Activated CD4-positive, CD25-positive, alpha-beta regulatory T cell treated with anti-CD3 and anti-CD28 coated beads, Interleukin-2, amount 50 U/mL, for 16 hours (primary cell): ENCODE measurements around the gene ACLY.
"Not testable (repeated sequence)": the region's sequence is repeated elsewhere in the genome, so short reads cannot be mapped to it uniquely, and the experiment has no call there.

Source experiments
- DNase-seq: peaks from one replicate; pipeline ENCODE4 v3.0.0-alpha.2; 2020; ENCODE audit warnings: low read depth, low spot score

Gene ACLY

DNA sequence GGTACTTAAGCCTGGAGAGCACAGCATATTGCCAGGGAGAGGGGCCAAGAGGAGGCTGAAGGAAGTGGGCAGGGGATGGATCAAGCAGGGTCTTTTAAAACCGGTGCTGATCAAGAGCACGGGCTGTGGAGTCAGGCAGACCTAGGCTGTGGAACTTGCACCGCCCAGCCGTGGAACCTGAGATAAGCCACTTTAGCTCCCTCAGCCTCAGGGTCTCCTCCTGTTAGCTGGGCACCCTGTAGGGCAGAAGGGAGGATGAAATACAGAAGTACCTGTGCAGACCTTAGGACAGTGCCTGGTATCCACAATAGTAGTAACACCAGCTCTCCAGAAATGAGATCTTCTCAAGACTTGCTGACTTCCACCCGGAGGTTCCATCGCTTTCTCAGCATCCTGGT is 20.9 kb upstream of the ACLY start:
- DNase-seq, result no peak

DNA sequence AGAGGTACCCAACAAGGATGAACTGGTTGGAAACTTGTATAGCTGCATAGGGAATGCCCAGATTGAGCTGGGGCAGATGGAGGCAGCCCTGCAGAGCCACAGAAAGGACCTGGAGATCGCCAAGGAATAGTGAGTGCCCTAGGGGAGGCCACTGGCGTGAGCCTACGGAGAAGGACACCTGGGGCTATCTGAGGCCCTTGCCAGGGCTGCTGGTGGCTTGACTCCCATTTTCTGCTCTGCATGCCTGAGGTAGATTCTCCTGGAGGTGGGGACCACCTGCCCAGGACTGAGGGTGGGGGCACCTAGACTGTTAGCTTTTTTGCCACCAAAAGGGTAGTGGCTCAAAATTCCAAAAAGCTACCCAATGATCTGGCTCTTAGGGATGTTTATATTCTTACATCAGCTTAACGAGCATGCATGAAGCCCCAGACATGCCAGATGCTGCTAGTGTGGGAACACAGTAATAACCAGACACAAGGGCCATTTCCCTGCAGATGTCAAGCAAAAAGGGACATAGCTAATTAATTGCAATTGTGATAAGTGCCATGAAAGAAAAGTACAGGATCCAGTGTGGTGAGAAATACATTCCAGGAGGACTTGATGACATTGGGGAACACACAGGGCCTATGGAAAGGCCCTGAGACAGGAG is 20.4 kb upstream of the ACLY start:
- no peak for DNase-seq

DNA sequence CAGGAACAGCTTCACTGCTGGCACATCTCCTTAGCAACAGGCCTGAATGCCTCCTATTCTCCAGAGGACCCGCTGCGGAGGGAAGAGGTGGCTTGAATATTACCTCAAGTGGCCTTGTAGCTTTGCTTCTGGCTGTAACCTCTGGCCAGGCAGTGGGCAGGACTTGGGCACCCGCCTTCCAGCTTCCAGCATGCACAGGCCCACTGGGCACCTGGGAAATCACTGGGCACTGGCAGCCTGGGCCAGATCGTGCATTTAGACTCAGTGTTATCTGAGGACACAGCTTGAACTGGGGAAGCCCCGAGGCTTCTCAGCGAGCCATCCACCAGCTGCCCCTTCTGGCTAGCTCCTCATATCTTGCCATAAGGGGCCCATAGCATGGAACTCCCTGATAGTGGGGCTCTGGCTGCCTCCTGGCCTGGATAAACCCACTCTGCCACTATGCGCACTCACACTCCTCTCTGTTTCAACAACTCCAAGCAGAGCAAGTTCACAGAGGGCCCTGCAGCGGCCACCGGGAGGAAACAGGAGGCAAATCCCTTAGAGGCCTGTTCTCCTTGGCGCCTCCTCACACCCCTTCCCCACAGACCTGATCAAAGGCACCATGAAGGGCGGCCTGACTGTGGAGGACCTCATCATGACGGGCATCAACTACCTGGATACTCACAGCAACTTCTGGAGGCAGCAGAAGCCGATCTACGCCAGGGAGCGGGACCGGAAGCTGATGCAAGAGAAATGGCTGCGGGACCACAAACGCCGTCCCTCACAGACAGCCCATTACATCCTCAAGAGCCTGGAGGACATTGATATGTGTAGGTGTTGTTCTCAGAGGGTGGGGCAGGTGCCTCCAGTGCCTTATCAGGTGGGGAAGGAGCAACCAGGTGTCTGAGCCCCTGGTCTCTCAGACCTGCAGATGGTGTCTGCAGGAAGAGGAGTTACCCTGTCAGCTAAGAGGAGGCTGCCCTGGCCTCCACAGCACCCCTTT is 19.5 kb upstream of the ACLY start:
- no peak for DNase-seq

DNA sequence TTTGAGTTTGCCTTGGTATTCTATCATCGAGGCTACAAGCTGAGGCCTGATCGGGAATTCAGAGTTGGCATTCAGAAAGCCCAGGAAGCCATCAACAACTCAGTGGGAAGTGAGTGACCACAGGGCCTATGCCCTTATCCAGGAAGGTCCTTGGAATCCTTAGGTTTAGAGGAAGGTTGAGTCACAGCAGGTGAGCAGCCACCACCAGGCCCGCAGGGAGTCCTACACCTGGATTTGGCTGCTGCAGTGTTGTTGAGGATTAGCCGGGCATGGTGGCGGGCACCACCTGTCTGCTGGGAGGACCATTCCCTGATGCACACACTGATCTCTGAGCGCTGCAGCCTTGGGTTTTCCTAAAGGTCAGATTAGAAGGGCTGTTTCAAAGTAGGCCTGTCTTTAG is 16.9 kb upstream of the ACLY start:
- no peak for DNase-seq

DNA sequence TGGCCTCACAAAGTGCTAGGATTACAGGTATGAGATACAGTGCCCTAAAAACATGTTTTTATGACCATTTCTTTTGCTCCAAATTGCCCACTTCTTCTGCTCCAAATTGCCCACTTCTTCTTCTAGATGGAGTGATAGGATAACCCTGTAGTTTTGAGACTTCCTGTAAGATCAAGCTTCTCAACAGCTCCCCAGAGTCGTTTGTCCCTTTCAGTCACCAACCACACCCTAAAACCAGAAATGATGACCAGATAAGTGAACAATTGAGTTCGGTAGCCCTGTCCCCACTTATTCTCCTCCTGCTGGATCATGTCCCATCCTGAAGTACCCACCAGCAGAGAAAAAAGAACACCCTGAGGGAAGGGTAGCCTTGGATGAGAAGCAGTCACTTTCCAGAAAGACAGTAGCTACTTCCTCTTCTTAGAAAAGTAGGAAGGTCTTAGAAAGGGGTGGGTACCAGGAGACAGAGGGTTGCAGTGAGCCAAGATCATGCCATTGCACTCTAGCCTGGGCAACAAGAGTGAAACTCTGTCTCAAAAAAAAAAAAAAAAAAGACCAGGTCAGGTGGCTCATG is 14.2 kb upstream of the ACLY start:
- DNase-seq, result no peak

DNA sequence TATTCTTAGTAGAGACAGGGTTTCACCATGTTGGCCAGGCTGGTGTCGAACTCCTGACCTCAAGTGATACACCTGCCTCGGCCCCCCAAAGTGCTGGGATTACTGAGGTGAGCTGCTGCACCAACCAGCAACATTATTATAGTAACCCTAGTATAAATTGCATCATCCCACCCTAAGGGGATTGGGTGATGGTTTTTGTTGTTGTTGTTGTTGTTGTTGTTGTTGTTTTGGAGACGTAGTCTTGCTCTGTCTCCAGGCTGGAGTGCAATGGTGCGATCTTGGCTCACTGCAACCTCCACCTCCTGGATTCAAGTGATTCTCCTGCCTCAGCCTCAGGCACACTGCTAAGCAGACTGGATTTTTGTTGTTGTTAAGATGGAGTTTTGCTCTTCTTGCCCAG is 13.0 kb upstream of the ACLY start:
- DNase-seq, result not testable (repeated sequence)

DNA sequence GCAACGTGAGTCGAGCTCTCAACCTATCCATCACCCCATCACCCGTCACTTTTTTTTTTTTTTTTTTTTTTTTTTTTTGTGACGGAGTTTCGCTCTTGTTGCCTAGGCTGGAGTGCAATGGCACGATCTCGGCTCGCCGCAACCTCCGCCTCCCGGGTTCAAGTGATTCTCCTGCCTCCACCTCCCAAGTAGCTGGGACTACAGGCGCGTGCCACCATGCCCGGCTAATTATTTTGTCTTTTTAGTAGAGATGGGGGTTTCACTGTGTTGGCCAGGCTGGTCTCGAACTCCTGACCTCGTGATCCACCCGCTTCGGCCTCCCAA is 12.0 kb upstream of the ACLY start:
- DNase-seq, result not testable (repeated sequence)

DNA sequence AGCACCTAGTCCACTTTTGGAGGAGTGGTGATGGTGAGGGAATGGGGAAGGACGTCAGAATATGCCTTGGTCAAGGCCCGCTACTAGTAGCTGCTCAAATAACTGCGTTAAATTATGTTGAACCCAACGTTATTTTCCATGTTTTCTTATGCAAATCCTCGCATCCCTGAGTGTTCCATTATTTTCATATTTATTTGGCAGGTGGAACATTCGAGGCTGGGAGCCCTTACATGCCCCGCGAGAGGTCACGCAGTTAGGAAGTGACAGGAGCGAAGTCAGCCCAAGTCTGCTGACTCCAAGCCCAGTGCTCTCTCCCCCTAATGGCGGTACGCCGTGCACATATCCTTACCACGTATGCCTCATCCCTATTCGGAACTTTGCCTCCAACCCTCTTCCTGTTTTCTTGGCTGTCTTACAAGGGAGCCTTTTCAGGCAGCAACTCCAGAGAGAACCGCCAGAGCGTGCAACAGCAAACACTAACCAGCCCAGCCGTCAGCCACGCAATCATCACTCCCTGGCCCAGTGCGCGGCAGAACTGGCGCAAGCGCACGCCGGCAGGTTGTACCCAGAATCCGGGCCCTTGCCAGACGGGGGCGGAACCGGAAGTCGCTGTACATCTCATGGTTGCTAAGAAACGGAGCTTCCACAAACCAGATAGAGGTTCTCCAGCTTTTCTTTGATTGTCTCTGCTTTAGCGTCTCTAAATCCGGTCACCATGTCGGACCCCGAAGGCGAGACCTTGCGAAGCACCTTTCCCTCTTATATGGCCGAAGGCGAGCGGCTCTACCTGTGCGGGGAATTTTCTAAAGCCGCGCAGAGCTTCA is 11.5 kb upstream of the ACLY start, which contains the start of gene ODAD4:
Gene ODAD4, plus strand, starts transcription at position 609 of the 824 bp plus-strand sequence. Its CDS starts 107 bp downstream, at position 716.
- DNase-seq, result peak; percentile 90

DNA sequence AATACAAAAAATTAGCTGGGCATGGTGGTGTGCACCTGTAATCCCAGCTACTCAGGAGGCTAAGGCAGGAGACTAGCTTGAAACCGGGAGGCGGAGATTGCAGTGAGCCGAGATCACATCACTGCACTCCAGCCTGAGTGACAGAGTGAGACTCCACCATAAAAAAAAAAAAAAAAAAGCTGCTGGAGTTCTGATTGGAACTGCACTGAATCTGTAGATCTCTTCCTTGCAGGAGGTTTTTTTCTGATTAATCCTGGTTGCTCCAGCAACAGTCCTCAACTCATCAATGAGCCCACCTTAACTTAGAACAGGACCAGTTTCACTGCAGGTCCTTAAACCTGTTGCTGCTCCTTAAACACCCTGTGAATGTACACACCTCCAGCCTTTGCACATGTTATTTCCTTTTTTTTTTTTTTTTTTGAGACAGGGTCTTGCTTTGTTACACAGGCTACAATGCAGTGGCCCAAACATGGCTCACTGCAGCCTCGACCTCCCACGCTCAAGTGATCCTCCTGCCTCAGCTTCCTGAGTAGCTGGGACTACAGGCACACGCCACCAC is 10.0 kb upstream of the ACLY start:
- no peak for DNase-seq

DNA sequence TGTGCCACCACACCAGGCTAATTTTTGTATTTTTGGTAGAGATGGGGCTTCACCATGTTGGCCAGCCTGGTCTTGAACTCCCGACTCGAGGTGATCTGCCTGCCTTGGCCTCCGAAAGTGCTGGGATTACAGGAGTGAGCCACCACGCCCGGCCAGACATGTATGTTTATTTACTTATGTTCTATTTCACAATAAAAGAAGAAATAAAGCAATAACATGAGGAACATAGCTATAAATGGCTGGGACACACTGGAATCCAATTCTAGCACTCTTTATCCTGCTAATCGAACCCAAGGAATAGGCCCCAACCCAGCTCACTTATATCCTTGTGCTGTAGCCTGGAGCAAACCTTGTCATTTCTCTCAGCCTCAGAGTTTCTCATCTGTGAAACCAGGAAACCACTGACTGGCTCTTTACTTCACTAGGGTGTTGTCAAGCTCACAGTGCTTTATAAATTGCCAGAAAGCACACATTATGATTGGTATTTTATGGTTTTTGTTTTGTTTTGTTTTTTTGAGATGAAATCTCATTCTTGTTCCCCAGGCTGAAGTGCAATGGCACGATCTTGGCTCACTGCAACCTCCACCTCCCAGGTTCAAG is 7.3 kb upstream of the ACLY start:
- no peak for DNase-seq

DNA sequence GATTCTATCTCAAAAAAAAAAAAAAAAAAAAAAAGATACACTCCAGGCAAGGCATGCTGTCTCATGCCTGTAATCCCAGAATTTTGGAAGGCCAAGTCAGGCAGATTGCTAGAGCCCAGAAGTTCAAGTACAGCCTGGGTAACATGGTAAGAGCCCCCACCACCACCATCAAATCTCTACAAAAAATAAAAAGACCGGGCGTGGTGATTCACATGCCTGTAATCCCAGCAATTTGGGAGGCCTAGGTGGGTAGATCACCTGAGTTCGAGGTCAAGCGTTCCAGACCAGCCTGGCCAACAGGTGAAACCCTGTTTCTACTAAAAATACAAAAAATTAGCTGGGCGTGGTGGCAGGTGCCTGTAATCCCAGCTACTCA is 1.8 kb upstream of the ACLY start:
- no peak for DNase-seq

DNA sequence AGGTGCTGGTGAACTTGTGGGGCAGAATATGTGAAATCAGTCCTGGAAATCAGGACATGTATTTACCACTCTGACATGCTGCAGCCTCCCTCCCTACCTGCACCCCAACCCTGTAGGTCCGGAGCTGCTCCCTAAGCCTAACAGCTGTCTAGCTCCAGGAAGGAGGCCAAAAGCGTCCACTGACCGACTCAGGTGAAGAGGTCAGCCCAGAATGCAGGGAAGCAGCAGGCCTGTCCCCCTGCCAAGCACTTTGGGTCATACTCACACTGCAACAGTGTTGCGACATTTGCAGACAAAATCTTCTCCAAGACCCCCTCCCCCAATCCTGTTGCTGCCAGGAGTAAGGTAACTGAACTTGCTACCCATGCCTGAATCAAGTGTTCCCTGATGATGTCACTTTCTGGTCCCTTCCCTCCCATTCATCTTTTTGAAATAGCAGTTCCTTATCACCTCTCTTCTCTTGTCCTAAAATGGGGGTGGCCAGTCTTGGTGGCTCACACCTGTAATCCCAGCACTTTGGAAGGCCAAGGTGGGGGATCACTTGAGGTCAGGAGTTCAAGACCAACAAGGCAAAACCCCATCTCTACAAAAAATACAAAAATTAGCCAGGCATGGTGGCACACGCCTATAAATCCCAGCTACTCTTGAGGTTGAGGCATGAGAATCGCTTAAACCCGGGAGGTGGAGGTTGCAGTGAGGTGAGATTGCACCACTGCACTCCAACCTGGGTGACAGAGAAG is 1.3 kb upstream of the ACLY start:
- DNase-seq, result no peak

DNA sequence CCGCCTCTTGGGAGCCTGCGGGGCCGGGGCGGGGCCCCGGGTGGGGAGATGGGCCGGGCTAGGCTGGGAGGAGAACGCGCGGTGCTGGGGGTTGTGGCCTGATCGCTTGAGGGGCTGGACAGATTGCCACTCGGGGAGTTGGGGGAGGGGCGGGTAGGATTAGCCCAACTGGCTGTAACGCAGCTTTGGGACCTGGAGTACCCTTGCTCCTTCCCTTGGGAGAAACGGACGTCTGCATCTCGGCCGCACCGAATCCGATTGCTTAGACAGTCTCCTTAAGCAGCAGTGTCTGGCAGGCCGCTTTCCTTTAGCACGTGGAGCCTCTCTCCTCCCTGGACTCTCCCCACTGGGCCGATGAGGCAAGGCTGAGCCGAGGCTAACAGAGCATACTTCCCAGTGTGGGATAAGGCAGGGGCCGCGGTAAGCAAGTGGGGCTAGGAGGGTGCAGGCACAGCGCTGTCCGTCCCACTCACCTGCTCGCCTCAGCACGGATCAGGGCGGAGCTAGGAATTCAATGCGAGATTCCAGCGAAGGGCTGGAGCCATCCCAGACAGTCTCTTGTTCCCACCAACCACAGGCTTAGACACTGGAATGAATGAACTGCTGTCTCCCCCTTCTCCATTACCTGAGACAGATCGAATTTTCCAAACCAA is 540 bp upstream of the ACLY start:
- DNase-seq, result no peak

DNA sequence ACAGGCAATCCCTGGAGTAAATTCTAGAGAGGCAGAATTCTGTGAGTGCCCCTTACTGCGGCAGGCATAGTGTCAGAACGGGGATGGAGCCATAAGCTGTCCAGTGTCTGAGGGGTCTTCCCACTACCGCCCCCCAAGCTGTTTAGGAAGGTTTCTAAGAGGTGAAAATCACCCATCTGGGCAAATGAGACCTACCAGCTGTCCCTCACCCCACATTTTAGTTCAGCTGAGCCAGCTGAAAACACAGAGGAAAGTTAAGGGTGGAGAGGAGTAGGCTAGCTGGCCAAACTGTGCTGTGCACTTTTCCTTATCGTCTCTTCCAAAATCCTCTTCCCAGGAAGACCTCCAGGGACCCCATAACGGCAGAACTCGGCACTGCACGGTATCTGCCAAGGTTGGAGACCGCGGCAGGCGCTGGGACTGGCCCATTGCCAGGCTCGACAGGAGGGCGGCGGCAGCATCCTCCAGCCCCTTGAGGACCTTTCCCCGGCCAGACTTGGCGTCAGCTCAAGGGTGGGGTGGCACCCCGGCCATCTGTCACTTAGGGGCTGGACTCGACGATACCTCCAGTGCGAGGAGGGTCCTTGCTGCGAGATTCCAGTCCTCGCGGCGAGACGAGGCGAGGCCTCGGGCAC is 955 bp downstream of the ACLY start:
- no peak for DNase-seq

DNA sequence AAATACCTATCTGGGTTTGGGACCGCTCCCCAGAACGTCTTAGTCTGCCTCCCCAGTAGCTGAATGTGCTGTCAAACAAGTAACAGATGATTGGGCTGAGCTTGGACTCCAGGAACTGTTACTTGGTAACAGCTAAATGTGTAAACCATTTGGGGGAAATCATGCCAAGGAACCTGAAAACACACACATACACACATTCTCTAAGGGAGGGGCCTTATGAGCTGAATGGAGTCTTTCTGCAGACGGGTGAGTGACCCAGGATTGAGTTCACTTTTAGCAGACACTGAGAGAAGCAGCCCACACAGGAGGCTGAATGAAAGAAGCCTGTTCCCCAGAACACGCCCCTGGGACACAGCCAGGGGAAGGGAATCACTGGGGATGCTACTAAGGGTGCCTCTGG is 1.6 kb downstream of the ACLY start:
- no peak for DNase-seq

DNA sequence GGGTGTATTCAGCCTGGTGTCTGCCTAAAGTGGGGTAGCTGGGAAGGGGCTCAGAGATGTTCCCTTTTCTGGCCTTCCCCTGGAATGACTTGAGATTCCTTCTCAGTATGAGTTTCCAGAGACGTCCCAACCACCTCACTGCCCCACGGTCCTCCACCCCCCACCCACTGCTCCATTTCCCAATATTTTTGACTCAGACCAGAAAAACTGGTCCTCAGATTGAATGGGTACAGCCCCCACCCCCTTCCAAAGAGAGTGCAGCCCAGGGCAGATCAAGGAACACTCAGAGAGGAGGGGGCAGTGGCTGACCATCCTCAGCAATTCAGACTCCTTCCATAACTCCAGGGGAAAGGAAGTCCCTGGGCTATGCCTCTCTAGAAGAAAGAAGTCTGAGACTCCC is 3.2 kb downstream of the ACLY start:
- DNase-seq, result no peak

DNA sequence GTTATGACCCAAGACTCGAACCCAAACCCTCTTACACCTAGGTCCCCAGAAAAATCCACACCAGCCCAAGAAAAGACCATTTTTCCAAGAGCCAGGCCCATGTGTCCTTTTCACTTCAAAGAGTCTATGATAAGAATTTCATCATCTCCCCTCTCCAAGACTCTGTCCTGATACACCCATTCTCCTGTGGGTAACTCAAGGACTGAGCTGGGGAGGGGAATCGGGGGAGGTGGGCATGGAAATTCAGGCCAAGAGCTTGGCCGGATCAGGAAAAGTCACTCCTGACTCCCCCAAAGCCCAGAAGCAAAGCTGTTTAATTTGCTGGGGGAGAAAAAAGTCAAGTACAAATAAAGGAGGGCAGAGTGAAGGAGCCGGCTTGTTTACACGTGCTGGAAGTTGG is 3.7 kb downstream of the ACLY start:
- DNase-seq, result no peak

DNA sequence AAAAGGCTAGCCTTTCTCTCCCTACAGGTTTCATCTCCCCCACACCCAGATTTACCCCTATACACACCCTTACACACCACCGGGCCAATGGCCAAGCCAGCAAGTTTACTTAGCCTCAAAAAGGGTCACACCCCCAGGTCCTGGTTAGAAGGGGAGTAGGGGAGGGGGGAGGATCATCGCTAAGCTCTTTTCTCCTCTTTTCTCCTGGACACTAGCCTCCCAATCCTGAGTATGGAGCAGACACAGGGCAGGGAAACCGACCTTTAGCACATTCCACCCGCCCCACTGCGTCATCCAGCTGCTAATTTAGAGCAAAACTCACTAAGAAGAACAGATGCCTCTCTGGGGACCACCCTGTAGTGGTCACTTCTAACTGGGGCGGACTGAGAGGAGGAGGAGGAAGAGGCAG is 4.4 kb downstream of the ACLY start:
- DNase-seq, result no peak

DNA sequence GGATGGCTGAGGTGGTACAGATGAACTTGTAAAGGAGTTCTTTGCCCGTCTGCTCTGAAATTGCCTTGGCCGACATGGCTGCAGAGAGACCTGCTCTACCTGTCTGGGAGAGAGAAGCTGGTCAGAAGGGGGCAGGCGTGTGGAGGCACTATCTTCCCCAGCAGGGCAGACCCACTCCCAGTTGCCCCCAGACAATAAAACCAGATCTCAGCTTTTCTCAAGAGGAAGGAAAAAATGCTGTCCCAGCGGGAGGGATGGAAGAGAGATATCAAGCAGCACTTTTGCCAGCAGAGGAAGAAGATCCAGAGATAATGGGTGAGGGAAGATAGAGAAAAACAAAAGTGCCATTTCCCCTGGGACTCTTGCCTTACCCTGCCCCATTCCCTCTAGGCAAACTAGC is 5.0 kb downstream of the ACLY start:
- DNase-seq, result no peak
